22Rv1 (cell line): ENCODE data around the gene MREG.

Experiments
- CTCF ChIP-seq: fragments of 450-650 bp; IDR thresholded peaks from 2 replicates; pipeline ENCODE4 v1.5.1; 2017; ENCODE audit warnings: mild to moderate bottlenecking
- ZFX ChIP-seq: fragments of 450-650 bp; IDR thresholded peaks from 2 replicates; pipeline ENCODE4 v1.6.1; 2017; ENCODE audit warnings: antibody characterized with exemption, borderline replicate concordance

GRCh38 chr2:215998636-215999035, 14.7 kb downstream of the MREG start:
- TF ChIP-seq CTCF, result no peak
- TF ChIP-seq ZFX, result no peak
